Kasumi-1 (cell line): ENCODE measurements around the gene CGNL1.

Experiments
- DNase-seq, 2 experiments: peaks; one replicate each; lab custom pipeline; 2025; lab: John Stamatoyannopoulos, UW

CGNL1 gene, protein sequence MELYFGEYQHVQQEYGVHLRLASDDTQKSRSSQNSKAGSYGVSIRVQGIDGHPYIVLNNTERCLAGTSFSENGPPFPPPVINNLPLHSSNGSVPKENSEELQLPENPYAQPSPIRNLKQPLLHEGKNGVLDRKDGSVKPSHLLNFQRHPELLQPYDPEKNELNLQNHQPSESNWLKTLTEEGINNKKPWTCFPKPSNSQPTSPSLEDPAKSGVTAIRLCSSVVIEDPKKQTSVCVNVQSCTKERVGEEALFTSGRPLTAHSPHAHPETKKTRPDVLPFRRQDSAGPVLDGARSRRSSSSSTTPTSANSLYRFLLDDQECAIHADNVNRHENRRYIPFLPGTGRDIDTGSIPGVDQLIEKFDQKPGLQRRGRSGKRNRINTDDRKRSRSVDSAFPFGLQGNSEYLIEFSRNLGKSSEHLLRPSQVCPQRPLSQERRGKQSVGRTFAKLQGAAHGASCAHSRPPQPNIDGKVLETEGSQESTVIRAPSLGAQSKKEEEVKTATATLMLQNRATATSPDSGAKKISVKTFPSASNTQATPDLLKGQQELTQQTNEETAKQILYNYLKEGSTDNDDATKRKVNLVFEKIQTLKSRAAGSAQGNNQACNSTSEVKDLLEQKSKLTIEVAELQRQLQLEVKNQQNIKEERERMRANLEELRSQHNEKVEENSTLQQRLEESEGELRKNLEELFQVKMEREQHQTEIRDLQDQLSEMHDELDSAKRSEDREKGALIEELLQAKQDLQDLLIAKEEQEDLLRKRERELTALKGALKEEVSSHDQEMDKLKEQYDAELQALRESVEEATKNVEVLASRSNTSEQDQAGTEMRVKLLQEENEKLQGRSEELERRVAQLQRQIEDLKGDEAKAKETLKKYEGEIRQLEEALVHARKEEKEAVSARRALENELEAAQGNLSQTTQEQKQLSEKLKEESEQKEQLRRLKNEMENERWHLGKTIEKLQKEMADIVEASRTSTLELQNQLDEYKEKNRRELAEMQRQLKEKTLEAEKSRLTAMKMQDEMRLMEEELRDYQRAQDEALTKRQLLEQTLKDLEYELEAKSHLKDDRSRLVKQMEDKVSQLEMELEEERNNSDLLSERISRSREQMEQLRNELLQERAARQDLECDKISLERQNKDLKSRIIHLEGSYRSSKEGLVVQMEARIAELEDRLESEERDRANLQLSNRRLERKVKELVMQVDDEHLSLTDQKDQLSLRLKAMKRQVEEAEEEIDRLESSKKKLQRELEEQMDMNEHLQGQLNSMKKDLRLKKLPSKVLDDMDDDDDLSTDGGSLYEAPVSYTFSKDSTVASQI

DNA sequence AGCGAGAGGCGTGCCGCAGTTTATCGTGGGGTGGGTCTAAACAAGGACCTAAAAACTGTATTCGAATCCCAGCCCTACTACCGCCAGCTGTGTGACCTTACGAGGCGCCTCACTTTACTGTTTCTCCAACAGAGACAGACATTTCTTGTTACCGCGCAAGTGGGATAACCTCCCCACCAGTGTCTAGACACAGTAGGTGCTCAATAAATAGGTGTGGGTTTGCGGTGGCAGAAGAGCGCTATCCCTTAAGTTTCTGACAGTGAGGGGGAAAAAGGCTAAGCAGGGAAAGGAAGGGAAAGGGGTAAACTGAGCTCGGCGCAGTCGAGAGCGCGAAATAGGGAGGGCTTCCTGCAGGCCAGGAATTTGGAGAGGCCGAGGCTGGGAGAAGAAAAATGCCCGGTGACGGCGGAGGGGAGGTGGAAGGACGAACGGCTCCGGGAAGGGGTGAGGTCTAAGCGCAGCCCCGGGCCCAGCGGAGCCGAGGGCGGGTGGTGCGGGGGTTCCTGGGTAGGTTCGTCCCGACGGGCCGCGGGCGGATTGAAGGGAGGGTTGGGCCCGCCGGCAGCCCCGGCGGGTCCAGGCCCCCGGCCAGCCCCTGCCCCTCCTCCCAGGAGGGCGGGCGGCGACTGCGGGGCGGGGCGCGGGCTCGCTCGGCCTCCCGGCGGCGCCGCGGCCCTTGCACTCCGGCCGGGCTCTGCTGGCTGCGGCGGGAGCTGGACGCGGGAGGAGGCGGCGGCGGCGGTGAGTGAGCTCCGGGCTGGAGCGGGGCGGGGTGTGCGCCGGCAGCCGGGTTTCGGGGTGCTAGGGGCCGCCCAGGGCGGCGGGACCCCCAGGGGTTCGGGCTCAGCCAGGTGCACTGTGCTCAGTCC is at the start of gene CGNL1:
TSS of gene CGNL1 (plus strand) at position 679 of the 869 bp plus-strand sequence. CDS start 61,495 bp downstream, outside the sequence.
- no peak for DNase-seq

DNA sequence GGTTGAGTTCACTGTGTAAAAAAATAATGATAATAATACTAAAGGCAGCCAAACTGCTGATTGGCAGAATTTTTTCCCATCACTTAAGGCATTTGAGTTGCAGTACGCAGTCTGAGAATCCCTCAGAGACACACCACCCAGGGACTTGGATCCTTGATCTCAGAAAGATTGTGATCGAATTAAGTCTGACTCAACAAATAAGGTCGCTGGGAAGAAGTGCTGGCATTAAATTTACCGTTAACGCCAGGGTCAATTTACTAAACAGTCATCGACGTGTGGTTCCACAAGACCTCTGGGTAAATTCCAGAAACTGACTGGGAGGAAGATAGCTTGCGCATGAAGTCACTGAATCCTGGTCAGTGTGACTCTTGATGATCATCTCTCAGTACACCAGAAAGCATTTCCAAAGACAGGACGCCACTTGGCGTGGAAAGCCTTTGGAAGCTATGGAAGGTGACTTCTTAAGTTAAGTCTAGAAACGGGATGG is 48.3 kb upstream of the CGNL1 start:
- no peak for DNase-seq

DNA sequence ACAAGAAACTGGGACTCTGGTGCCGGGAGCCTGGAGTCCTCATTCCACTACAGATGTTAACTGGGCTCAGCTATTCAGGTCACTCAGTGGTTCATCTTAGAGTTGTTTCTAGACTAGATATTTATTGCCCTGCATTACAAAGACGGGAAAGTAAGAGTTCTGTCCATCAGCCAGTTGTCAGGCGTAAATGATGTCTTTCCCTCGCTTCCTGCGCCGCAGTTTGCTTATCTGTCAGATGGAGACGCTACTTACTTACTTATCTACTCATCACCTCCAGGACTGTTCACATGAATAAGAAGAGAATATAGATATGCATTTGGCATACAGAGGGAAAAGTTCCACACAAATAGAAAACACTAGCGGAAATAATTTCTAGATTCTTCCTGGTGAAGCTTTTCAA is 47.8 kb upstream of the CGNL1 start:
- no peak for DNase-seq

DNA sequence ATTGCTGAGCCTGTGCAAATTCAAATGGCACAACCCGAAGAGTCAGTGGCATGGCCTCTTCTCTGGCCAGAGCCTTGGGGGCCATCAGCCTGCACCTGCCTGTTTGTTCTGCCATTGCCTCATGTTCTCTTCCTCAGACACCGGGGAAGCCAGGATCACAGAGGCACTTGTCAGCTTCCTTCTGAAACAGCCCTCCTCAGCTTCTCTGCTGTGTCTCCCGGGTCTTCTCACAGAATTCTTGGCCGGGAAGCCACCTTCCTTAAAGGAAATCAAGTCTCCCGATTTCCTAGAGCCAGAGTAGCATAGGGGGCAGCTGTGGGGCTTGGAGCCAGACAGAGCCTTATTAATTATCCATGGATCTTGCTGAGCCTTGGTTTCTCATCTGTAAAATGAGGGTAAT is 47.4 kb upstream of the CGNL1 start:
- DNase-seq, result no peak

DNA sequence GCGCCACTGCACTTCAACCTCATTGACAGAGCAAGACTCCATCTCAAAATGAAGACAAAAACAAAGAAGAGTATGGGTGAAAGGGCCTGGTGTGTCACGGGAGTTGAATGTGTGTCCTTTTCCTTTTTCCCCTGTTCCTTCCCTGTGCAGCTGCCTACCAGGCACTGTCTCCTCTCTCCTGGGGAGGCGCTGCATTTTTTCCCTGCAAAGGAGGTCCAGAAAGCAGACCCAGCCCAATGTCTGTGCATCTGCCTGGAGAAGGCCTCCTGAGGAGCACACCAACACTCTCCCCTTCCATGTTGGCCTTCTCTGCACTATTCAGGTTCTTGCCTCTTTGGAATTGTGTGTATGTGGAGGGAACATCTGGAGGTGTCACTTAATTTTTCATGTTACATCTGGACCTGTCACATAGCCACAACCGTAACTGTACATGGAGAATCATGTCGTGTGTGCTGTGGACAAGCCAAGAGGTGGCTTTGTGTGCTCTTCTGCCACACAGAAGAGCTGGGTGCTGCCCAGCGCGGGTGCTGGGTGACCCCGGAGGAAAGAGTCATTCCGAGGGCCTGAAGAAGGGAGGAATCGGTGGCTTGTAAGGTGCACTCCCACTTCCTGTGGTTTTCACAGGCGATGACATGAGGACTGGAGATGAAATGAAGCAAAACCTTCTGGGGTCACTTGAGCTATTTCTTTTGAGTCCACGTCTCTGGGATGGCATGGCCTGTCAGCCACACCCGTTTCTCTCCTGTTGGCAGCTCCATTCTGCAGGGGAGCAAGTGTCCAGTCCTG is 46.5 kb upstream of the CGNL1 start:
- DNase-seq, result peak; percentile 26 to 53

DNA sequence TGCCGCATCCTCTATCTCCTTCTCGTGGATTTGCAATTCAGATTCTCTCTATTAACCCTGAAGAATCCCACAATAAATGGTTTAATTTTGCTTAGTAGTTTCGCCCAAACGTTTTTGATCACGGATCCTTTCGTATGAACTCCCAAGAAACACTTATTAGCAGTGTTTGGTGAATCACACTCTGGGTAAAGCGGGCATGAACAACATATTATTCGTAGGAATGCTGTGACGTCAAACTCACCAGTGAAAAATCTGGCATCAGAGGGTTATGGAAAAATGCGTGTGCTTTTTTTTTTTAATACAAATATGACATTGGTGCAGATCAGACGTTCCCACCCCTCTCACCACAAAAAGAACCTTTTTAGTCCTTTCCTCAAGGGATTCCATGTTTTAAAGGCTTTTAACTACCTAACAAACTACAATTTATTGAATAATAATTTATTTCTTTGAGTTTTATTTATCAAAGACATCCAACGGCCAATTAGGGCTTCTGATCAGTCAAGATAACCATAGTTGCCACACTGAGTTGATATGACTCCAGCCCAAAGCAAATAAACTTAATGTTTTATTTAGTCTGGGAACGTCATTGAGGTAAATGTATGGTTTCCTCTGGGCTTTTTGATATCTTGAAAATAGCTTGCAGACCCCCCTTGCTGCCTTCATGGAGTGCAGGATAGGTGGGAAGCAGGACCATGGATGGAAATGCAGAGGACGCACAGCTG is 45.5 kb upstream of the CGNL1 start:
- no peak for DNase-seq

DNA sequence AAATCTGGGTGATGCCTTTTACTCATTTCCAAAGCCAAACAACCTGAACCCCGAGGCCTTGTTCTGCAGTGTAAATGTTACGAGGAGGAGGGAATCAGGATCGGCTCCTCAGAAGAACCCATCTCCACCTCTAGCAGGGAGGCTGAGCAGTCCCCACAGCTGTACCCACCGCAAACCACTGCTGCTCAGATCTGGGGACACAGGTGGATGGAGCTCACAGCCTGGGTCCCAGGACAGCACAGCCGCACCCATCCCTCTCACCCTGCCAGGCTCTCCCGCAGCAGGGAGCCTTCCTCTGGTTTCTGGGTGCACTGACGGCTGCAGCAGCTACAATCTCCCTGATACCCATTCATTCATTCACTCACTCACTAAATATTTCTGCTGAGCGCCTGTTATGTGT is 44.0 kb upstream of the CGNL1 start:
- DNase-seq, result no peak

DNA sequence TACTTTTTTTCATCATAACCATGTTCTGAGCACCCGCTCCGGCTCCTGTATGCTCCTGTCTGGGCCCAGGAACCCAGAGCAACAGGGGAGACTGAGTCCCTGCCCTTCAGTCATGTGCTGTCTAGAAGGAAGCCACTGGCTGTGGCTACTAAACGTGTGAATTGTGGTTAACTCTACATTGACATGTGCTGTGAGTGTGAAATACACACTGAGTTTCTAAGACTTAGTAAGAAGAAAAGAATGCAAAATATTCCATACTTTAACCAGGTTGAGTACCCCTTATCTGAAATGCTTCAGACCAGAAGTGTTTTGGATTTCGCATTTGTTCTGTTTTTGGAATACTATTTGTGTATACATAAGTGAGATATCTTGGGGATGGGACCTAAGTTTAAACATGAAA is 42.8 kb upstream of the CGNL1 start:
- DNase-seq, result no peak

DNA sequence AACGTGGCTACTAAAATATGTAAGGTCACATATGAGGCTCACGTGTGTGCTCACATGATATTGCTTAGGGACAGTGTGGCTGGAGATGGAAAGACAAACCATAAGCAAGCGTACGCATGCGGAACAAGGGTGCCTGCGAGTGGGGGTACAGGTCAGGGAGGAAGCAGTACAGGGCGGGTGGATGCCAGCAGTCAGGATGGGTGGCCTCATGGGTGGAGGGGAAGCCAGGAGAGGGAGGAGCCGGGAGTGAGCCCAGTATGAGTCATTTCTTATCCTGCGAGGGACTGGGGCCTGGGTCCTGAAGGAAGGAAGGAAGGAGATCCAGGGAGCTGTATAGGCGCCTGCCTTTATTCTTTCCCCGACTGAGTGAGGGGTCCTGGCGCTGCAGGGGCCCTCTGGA is 42.0 kb upstream of the CGNL1 start:
- peak; percentile 86 to 87 for DNase-seq

DNA sequence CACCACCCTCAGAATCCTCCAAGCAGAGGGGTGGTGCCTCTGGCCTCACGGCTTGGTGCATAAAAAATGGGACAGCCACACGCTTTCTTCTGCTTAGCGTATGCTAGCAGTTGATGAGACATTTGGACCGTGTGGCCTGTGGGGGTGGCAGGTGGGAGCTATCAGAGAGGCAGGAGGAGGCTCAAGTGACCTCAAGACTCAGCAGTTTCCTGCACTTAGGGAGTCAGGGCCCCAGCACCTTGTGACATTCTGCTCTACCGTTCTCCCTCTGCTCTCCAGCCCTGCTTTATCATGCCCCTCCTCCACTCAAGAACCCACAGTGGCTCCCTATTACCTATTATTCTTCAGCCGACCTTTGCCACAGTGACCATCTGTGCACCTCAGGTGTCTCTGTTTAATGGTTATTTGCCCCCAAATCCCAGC is 41.0 kb upstream of the CGNL1 start:
- peak; percentile 13 to 22 for DNase-seq

DNA sequence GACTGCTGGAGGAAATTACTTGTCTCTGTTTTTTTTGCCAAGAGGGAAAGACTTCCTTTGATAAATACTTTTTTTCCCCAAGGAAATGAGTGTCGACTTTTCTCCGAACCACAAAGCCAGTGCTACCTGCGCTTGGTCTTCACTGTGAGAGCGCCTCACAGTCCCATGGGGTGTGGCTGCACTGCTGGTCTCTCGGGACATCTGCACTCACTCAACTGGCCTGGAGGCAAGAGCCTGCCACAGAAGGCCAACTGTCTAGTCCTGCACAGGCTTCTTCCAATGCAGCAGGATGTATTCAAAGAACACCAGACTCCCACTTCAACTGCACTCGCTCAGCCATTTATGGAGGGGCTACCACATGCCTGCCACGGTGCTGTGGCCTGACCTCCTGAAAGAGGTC is 40.6 kb upstream of the CGNL1 start:
- no peak for DNase-seq

DNA sequence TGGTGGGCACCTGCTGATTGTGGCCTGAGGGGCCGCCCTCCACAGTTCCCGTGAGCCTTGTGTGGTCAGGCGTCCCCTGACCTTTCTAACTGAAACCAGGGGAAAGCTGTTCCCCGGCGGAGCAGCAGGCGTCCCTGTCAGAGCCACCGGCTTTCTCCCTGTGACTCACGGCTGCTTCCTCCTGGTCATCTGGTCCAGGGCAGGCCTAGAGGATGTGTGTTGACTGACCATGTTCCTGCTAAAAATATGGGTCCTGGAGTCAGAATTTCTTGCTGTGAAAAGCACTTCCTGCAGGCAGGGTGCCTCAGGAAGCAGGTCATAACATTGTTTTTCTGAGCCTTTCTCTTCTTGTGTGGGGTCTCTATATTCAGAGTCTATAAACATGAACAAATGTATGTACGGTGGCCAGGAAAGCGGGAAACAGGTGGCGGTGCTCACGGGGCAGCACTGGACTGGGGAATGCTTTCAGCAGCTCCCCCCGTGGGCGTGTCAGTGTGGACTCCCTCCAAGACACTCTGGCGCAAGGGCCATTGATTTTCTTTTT is 38.4 kb upstream of the CGNL1 start:
- DNase-seq, result no peak

DNA sequence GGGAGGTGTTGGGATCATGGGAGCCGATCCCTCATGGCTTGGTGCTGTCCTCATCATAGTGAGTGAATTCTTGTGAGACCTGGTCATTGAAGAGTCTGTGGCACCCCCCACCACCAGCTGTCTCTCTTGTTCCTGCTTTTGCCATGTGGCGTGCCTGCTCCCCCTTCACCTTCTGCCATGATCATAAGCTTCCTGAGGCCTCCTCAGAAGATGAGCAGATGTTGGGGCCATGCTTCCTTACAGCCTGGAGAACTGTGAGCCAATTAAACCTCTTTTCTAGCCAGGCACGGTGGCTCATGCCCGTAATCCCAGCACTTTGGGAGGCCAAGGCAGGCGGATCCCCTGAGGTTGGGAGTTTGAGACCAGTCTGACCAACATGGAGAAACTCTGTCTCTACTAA is 37.0 kb upstream of the CGNL1 start:
- DNase-seq, result no peak

DNA sequence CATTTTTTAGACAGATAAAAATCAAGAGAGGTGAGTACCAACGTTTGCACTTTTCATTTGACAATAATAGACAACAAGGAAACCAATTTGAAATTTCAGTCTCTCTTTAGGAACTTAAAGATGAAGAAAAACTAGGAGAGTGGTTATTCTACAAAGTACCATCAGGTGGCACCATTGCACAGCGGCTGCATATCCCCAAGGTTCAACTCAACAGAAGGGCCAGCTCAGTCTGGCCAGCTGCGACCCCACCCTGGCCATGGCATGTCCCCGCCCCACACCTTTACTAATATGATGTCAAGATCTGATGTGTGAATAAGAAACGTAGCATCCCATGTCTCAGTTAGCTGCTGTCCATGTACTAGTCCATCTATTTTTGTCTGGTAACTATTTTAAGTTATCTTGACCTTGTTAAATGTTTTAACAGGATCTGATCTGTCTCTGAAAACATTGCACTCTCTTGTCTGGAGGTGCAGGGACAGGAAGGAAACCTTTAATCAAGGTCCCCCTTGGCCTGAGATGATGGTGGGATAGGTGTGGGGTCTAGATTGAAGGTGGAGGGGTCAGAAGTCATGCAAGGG is 35.5 kb upstream of the CGNL1 start:
- peak; percentile 68 to 83 for DNase-seq

DNA sequence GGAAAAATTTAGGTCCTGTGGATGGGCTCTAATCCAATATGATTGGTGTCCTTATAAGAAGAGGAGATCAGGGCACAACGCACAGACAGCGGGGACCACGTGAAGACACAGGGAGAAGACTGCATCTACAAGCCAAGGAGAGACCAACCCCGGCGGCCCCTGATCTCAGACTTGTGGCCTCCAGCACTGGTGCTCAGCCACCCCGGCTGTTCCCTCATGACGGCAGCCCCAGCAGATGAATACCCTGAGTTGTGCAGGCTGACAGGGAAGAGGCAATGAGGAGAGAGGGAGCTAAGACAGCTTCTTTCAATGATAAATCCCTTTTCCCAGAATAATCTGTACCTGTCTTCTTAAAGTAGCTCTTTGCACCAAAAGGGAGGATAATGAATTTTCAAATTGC is 33.3 kb upstream of the CGNL1 start:
- no peak for DNase-seq

DNA sequence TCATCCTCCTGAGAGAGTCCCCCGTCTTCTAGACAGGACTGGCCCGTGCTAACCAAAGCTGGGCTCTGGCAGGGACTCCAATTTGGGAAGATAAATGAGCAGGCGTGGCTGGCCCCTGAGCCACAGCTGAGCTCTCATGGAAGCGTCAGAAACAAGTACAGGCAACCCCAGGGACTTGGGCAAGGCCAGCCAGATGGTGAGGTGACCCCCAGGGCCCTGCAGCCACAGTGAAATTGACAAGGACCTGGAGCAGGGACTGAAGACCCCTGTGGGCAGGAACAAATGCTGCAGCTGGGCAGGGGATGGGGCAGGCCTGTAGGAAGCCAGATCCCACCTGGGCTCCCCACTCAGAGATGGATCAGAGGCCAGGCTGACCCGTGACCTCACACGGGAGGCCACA is 32.8 kb upstream of the CGNL1 start:
- no peak for DNase-seq

DNA sequence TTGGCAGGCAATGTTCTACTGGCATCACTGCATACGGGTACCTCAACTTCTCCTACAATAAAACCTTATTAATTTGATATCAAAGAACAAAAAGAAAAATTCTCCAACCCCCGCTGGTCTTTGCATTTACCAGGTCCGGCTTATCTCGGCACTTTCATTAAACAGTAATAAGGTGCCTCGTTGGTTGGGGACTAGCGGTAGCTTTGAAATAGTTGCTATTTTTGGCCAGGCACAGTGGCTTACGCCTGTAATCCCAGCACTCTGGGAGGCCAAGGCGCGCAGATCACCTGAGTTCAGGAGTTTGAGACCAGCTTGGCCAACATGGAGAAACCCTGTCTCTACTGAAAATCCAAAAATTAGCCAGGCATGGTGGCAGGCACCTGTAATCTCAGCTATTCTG is 32.0 kb upstream of the CGNL1 start:
- no peak for DNase-seq

DNA sequence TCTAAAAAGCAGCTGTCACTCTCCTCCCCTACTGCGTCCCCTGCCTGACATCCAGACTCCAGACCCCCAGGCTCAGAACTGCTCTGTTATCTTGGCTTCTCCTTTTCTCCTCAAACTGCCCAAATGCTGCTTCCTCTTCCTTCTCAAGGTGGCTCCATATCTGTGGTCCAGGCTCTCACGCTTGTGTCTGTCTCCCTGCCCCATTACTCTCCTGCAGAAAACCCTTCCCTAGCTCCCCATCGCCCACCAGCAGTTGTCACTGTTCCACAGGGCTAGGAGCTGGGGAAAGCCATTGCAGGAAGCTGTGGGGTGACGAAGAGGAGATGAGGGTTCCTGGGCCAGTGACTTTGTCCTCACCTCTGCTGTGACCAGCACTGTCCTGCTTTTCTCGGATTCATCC is 30.7 kb upstream of the CGNL1 start:
- DNase-seq, result peak; percentile 54 to 60

DNA sequence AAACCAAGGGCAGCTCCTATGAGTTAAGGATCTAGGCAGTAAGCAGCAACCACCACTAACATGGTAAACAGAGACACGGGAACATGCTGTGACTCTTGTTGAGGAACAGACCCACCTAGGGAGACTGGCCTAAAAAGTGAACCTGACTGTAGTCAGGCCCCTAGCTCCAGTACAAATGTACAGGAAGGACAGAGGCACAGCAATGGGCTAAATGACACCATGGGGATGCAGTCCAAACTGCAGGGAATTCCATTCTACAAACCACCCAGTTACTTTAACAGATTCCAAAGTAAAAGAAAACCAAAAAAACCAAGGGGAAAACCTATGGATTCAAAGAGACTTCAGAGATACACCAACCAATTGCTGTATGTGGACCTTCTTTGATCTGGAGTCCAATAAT is 28.2 kb upstream of the CGNL1 start:
- no peak for DNase-seq
